HepG2 (cell line): ENCODE data around the gene ZNF813. TPM values are rescaled to one million over a fixed set of nuclear protein-coding genes. Genes with fewer than 3 reads are reported as not detected.

Experiments
- ATAC-seq: fragments of 200-7000 bp; cut with Tn5 transposase; 3 replicates; pipeline ENCODE4 v1.9.1; 2020; ENCODE audit warnings: mild to moderate bottlenecking, moderate library complexity
- BruUV-seq: library from RNA; stranded (reverse); fragments of 400-500 nt; replicated peaks from 2 replicates; lab custom pipeline; 2021; lab: Mats Ljungman, UMichigan
- CTCF ChIA-PET: fragments of 300-600 bp; formaldehyde crosslinking; extraction: SDS; loops from one replicate; lab custom pipeline; 2021; ENCODE audit warnings: low total read pairs, inconsistent platforms, low intra/inter-chr PET ratio; lab: Yijun Ruan, JAX
- POLR2A ChIA-PET: fragments of 350-600 bp; sonication (Branson Sonifier 250); formaldehyde crosslinking; loops from one replicate; lab custom pipeline; 2020; ENCODE audit warnings: antibody characterized with exemption, inconsistent platforms; lab: Yijun Ruan, JAX
- DNase-seq: peaks from one replicate; pipeline ENCODE4 v3.0.0-alpha.2; 2015; ENCODE audit warnings: low spot score
- FAIRE-seq: peaks from 3 replicates; lab custom pipeline; 2011; peaks lifted over from hg19 to GRCh38; lab: Jason Lieb, UNC
- H2AFZ ChIP-seq: one replicate; pipeline ENCODE4 v1.6.1; 2011; ENCODE audit warnings: low read length, inconsistent platforms
- H3K27ac ChIP-seq: fragments of 300-600 bp; 3 replicates; pipeline ENCODE4 v1.8.0; 2011; ENCODE audit warnings: mixed run types, mild to moderate bottlenecking, mixed read lengths, low read length, inconsistent platforms; ENCODE audit not compliant: insufficient read depth; ENCODE audit errors: extremely low read length
- H3K27me3 ChIP-seq, 2 experiments: fragments of 200-600 bp in 1 of 2; 2 replicates in 1 of 2; 3 replicates in 1 of 2; pipeline versions ENCODE4 v1.6.0 to v1.8.0; 2011; ENCODE audit warnings: low read length in 2 of 2, mild to moderate bottlenecking in 2 of 2, moderate library complexity in 2 of 2, inconsistent platforms in 1 of 2; ENCODE audit not compliant: insufficient read depth in 2 of 2, control insufficient read depth in 1 of 2
- H3K36me3 ChIP-seq, 2 experiments: fragments of 200-600 bp in 1 of 2; replicated peaks in 1 of 2; 2 replicates in 1 of 2; 3 replicates in 1 of 2; pipeline versions ENCODE4 v1.5.1 to v1.8.0; 2011; ENCODE audit warnings: low read length in 2 of 2, inconsistent platforms in 1 of 2; ENCODE audit not compliant: insufficient read depth in 2 of 2, control insufficient read depth in 1 of 2
- H3K4me1 ChIP-seq: 2 replicates; pipeline ENCODE4 v1.5.1; 2012; ENCODE audit warnings: low read length, inconsistent platforms; ENCODE audit not compliant: insufficient read depth
- H3K4me2 ChIP-seq: 2 replicates; pipeline ENCODE4 v1.6.0; 2011; ENCODE audit warnings: low read depth, low read length, inconsistent platforms
- H3K4me3 ChIP-seq, 3 experiments: fragments of 200-600 bp in 1 of 3; sonication (generic), shearing (Covaris generic) in 1 of 3; replicated peaks in 1 of 3; 2 replicates each; pipeline ENCODE4 v1.5.1; 2011 to 2016; ENCODE audit warnings: low read length in 3 of 3, inconsistent platforms in 2 of 3, low read depth in 2 of 3, mild to moderate bottlenecking in 2 of 3, control low read depth in 1 of 3, mixed read lengths in 1 of 3; ENCODE audit not compliant: insufficient read depth in 1 of 3
- H3K79me2 ChIP-seq: one replicate; pipeline ENCODE4 v1.6.1; 2011; ENCODE audit warnings: low read length, inconsistent platforms; ENCODE audit not compliant: insufficient read depth
- H3K9ac ChIP-seq: 2 replicates; pipeline ENCODE4 v1.6.0; 2011; ENCODE audit warnings: mild to moderate bottlenecking, low read depth, low read length, inconsistent platforms; ENCODE audit not compliant: insufficient read depth
- H3K9me3 ChIP-seq: 2 replicates; pipeline ENCODE4 v1.5.1; 2012; ENCODE audit warnings: mild to moderate bottlenecking, low read length
- H4K20me1 ChIP-seq: 2 replicates; pipeline ENCODE4 v1.6.0; 2011; ENCODE audit warnings: inconsistent platforms, mild to moderate bottlenecking, low read length, moderate library complexity; ENCODE audit not compliant: insufficient read depth
- ATF7-NPFF ChIP-seq: sonication (generic); formaldehyde crosslinking; IDR thresholded peaks from 2 replicates; pipeline ENCODE4 v1.8.1; 2023; ENCODE audit warnings: mild to moderate bottlenecking, low read depth, missing genetic modification reagents, moderate library complexity
- FIP1L1 ChIP-seq: fragments of 200-400 bp; formaldehyde crosslinking; IDR thresholded peaks from 2 replicates; pipeline ENCODE4 v1.6.1; 2018; ENCODE audit warnings: low read depth, mild to moderate bottlenecking, low read length, moderate library complexity, borderline replicate concordance; ENCODE audit not compliant: insufficient read depth
- FOXA1 ChIP-seq, 2 experiments: fragments of 450-650 bp in 1 of 2; sonication (generic) in 1 of 2; formaldehyde crosslinking in 1 of 2; IDR thresholded peaks; 2 replicates each; pipeline versions ENCODE4 v1.4.0 to v1.6.1; 2016 to 2020; ENCODE audit warnings: missing genetic modification reagents in 1 of 2
- IRF1 ChIP-seq: sonication (generic); formaldehyde crosslinking; IDR thresholded peaks from 2 replicates; pipeline ENCODE4 v1.4.0; 2020; ENCODE audit warnings: low read depth, mild to moderate bottlenecking, missing genetic modification reagents
- SCMH1 ChIP-seq: sonication (generic); formaldehyde crosslinking; IDR thresholded peaks from 2 replicates; pipeline ENCODE4 v1.9.0; 2021; ENCODE audit warnings: missing genetic modification reagents, mild to moderate bottlenecking, borderline replicate concordance
- TIGD3 ChIP-seq: sonication (generic); formaldehyde crosslinking; IDR thresholded peaks from 2 replicates; pipeline ENCODE4 v1.5.1; 2020; ENCODE audit warnings: mild to moderate bottlenecking, missing genetic modification reagents, borderline replicate concordance
- ZNF292 ChIP-seq: sonication (generic); formaldehyde crosslinking; IDR thresholded peaks from 2 replicates; pipeline ENCODE4 v1.8.1; 2022; ENCODE audit warnings: mild to moderate bottlenecking, low read depth, missing genetic modification reagents, borderline replicate concordance
- ZNF33A ChIP-seq: sonication (generic); formaldehyde crosslinking; IDR thresholded peaks from 2 replicates; pipeline ENCODE4 v1.5.1; 2020; ENCODE audit warnings: missing genetic modification reagents, mild to moderate bottlenecking, moderate library complexity, borderline replicate concordance
- ZNF34 ChIP-seq: sonication (generic); formaldehyde crosslinking; IDR thresholded peaks from 2 replicates; pipeline ENCODE4 v1.4.0; 2020; ENCODE audit warnings: mild to moderate bottlenecking, missing genetic modification reagents, borderline replicate concordance
- ZNF512 ChIP-seq: sonication (generic); formaldehyde crosslinking; IDR thresholded peaks from 2 replicates; pipeline ENCODE4 v1.4.0; 2020; ENCODE audit warnings: mild to moderate bottlenecking, missing genetic modification reagents
- ZNF530 ChIP-seq: sonication (generic); formaldehyde crosslinking; IDR thresholded peaks from 2 replicates; pipeline ENCODE4 v1.5.0; 2020; ENCODE audit warnings: low read depth, mild to moderate bottlenecking, missing genetic modification reagents
- ZNF629 ChIP-seq: sonication (generic); formaldehyde crosslinking; conservative IDR thresholded peaks from 2 replicates; pipeline ENCODE4 v1.5.0; 2020; ENCODE audit warnings: missing genetic modification reagents
- ZNF839 ChIP-seq: sonication (generic); formaldehyde crosslinking; IDR thresholded peaks from 2 replicates; pipeline ENCODE4 v1.4.0; 2020; ENCODE audit warnings: missing genetic modification reagents, mild to moderate bottlenecking, borderline replicate concordance
- WGBS: methylation state at CpG from one replicate; pipeline ENCODE4 v1.1.6; 2017; ENCODE audit warnings: low lambda C conversion rate; 5-methylcytosine and 5-hydroxymethylcytosine counted together
- in situ Hi-C: cut with HindIII; loops from 2 replicates; pipeline ENCODE4 v1.10.0; 2017; ENCODE audit warnings: low pct_unique_long_range_greater_than_20kb; ENCODE audit not compliant: extremely low pct_ligation_motif_present
- intact Hi-C: fragments of 100-400 bp; cut with micrococcal nuclease; formaldehyde crosslinking; loops from one replicate; pipeline ENCODE4 v1.10.0; 2022; ENCODE audit not compliant: unreplicated experiment
- polyA plus RNA-seq, 8 experiments: library from polyadenylated mRNA; depleted of rRNA in 3 of 8; stranded (reverse) in 7 of 8; unstranded in 1 of 8; fragments of >200 nt; fragmentation: Illumina TruSeq in 4 of 8; extraction: Trizol in 4 of 8; gene quantifications; 2 replicates each; pipeline versions ENCODE4 v1.2.1 to v1.2.3, GENCODE V29; 2011 to 2016; ENCODE audit warnings: low read depth in 4 of 8, missing spikeins in 1 of 8, mixed read lengths in 1 of 8; ENCODE audit not compliant: insufficient read depth in 1 of 8
- total RNA-seq, 5 experiments: library from RNA; depleted of rRNA; stranded (reverse); fragments of >200 nt; fragmentation: Illumina TruSeq; extraction: Trizol; gene quantifications; 2 replicates each; pipeline ENCODE4 v1.2.3, GENCODE V29; 2016; ENCODE audit warnings: low read depth in 1 of 5

The ZNF813 gene
- total and polyA plus RNA-seq, 2 of the 13 experiments (the other 11 are each of a cell fraction or from before 2014, with no cell fraction given): 2.1 to 8.9 TPM

GRCh38 chr19:53519446-53519845, 51.9 kb downstream of the ZNF813 start:
- Histone ChIP-seq H3K9ac (no peak overlapping the region), H4K20me1 (no peaks in the 10 kb centered on the region), H3K4me3 (no peak overlapping the region), H3K27ac (no peak overlapping the region), H3K4me2 (no peak overlapping the region), H3K4me1 (peaks cover 35% of the 10 kb centered on the region), H2AFZ (no peak overlapping the region), H3K79me2 (peaks cover 6% of the 10 kb centered on the region), H3K9me3 (no peaks in the 10 kb centered on the region), H3K36me3 (no peaks in the 10 kb centered on the region), H3K27me3 (no peaks in the 10 kb centered on the region)
- in situ Hi-C loops: no loop called here
- WGBS: 87% methylated on average over 4 of the region's 7 CpGs
- CTCF ChIA-PET: no interaction called here
- POLR2A ChIA-PET: interaction anchor here (1.3 kb wide), 1 partner anchor 12 kb away, joined by 5 read pairs; no protein-coding TSS in a partner anchor
- no peak for DNase-seq
- no peak for FAIRE-seq
- intact Hi-C loops: no loop called here
- no peak for ATAC-seq
- no TSS peak for BruUV-seq
- TF ChIP-seq ATF7-NPFF (CRISPR knock-in tag) (no peak), ZNF629 (no peak), ZNF512 (CRISPR knock-in tag) (no peak), IRF1 (no peak), FOXA1 (IDR thresholded peaks at IDR 0.05) (no peak), FOXA1 (CRISPR knock-in tag; IDR thresholded peaks at IDR 0.05) (no peak)

- peak overlapping the region; percentile 47; the same call in 1 of the 2 replicates for H3K4me2 ChIP-seq
- H3K4me3 ChIP-seq: no peak overlapping the region
- ChIA-PET CTCF (no interaction called here), POLR2A (interaction anchor here (0.9 to 1.3 kb wide), 5 partner anchors 10 to 17 kb away, joined by 3 to 7 read pairs (median 5); partner anchors contain the start of gene ZNF331)
- H3K4me1 ChIP-seq: peaks cover 35% of the 10 kb centered on the region
- H3K36me3 ChIP-seq: no peaks in the 10 kb centered on the region
- H3K9ac ChIP-seq: no peak overlapping the region
- no peaks in the 10 kb centered on the region for H4K20me1 ChIP-seq
- DNase-seq (no peak), ATAC-seq (no peak), FAIRE-seq (no peak)
- H3K9me3 ChIP-seq: no peaks in the 10 kb centered on the region
- H3K79me2 ChIP-seq: peaks cover 6% of the 10 kb centered on the region
- in situ Hi-C loops: no loop called here
- H3K27ac ChIP-seq: no peak overlapping the region
- H2AFZ ChIP-seq: no peak overlapping the region
- no peaks in the 10 kb centered on the region for H3K27me3 ChIP-seq
- intact Hi-C loops: no loop called here
- no TSS peak for BruUV-seq
- WGBS: 95% methylated on average over 13 of the region's 13 CpGs
- TF ChIP-seq FIP1L1 (no peak), ZNF292 (CRISPR knock-in tag) (no peak), ZNF839 (CRISPR knock-in tag) (no peak), SCMH1 (CRISPR knock-in tag) (no peak), ZNF33A (CRISPR knock-in tag) (no peak), TIGD3 (CRISPR knock-in tag) (no peak), ZNF34 (no peak), ZNF530 (no peak)
Measured at GRCh38 chr19:53520163-53520546, 52.6 kb downstream of the ZNF813 start.
